ENCODE data around the gene PLD6. TPM values are rescaled to one million over a fixed set of nuclear protein-coding genes. Genes with fewer than 3 reads are reported as not detected.

PLD6 gene
- total RNA-seq, 1 experiment from 2014 or later = 4.2 TPM

DNA sequence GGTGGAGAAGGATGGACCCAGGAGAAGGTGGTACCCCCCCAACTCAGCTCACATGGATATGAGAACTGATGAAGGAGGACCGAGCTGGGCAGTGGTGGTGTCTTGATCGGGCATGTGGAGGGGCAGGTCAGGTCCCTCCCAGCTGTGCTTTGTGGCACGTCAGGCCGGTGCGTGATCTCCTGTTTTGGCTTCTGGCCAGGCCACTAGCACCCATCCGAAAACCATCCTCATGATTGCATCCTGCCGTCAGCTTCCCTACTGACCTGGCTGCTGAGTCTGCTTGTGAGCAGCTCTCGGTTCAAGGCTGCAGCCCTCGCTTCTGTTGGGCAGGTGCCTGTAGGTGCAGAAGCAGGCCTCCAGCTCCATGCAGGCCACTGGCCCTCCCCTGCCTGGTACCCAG lies 53.1 kb downstream of the PLD6 start:
- TF ChIP-seq, protein P1, sequence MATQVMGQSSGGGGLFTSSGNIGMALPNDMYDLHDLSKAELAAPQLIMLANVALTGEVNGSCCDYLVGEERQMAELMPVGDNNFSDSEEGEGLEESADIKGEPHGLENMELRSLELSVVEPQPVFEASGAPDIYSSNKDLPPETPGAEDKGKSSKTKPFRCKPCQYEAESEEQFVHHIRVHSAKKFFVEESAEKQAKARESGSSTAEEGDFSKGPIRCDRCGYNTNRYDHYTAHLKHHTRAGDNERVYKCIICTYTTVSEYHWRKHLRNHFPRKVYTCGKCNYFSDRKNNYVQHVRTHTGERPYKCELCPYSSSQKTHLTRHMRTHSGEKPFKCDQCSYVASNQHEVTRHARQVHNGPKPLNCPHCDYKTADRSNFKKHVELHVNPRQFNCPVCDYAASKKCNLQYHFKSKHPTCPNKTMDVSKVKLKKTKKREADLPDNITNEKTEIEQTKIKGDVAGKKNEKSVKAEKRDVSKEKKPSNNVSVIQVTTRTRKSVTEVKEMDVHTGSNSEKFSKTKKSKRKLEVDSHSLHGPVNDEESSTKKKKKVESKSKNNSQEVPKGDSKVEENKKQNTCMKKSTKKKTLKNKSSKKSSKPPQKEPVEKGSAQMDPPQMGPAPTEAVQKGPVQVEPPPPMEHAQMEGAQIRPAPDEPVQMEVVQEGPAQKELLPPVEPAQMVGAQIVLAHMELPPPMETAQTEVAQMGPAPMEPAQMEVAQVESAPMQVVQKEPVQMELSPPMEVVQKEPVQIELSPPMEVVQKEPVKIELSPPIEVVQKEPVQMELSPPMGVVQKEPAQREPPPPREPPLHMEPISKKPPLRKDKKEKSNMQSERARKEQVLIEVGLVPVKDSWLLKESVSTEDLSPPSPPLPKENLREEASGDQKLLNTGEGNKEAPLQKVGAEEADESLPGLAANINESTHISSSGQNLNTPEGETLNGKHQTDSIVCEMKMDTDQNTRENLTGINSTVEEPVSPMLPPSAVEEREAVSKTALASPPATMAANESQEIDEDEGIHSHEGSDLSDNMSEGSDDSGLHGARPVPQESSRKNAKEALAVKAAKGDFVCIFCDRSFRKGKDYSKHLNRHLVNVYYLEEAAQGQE (IDR thresholded peaks at IDR 0.05; ENCODE audit: insufficient read depth in 1 of 2, low read depth in 2 of 2, low read length in 1 of 2) = no peak
- no peak for TF ChIP-seq POLR2AphosphoS5 (IDR thresholded peaks at IDR 0.05; ENCODE audit: low read depth, low read length)
- TF ChIP-seq SIN3A (IDR thresholded peaks at IDR 0.05; ENCODE audit: borderline replicate concordance, insufficient read depth, low read depth, low read length) = no peak
- no peak for TF ChIP-seq TCF7L2 (IDR thresholded peaks at IDR 0.05; ENCODE audit: low read depth, low read length)
- Histone ChIP-seq H3K27me3 (ENCODE audit: control insufficient read depth, insufficient read depth, low read length) (no peaks in the 10 kb centered on the region), H3K4me3 (ENCODE audit: low read depth in 2 of 2, low read length in 2 of 2) (no peak overlapping the region), H3K27ac (ENCODE audit: low read length) (no peak overlapping the region), H3K9me3 (ENCODE audit: control insufficient read depth, insufficient read depth, low read depth, low read length) (no peaks in the 10 kb centered on the region), H3K36me3 (ENCODE audit: control insufficient read depth, insufficient read depth, low read length) (no peaks in the 10 kb centered on the region), H3K4me1 (ENCODE audit: control insufficient read depth, insufficient read depth, low read length) (peaks cover 6% of the 10 kb centered on the region; the same call in 1 of the 2 replicates)
- ChIA-PET POLR2A (no interaction called here), CTCF (no interaction called here)
- BruUV-seq (replicated peaks) = no TSS peak
- intact Hi-C loops (cut with micrococcal nuclease; ENCODE audit: unreplicated experiment) (no loop called here), in situ Hi-C loops (cut with HindIII; ENCODE audit: low pct_unique_long_range_greater_than_20kb, low sequenced_read_pairs) (no loop called here)
- no peak for DNase-seq (ENCODE audit: low read depth, low spot score)
- ATAC-seq = no peak

DNA sequence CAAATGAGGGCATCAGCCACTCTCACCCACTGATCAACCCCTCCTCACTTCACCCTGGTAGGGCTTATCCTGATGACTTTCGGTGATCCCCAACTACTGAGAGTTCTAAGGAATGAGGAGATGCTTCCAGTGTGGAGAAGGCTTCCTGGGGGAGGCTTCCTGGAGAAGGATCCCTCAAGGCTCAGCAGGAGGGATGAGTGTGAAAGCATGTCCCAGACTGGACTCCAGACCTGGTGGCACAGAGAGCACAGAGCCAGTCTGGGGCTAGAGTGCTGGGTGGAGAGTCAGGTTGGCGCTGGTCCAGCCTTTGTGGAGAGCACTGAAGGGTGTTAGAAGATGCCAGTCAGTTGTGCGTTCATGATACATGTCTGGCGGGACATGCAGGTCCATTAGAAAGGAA lies 53.7 kb downstream of the PLD6 start:
- Histone ChIP-seq H3K4me1 (ENCODE audit: control insufficient read depth, insufficient read depth, low read length) (peaks cover 6% of the 10 kb centered on the region; the same call in 1 of the 2 replicates), H3K36me3 (ENCODE audit: control insufficient read depth, insufficient read depth, low read length) (no peaks in the 10 kb centered on the region; the same call in 1 of the 2 replicates), H3K9me3 (ENCODE audit: control insufficient read depth, insufficient read depth, low read depth, low read length) (no peaks in the 10 kb centered on the region), H3K27ac (ENCODE audit: low read length) (no peak overlapping the region), H3K27me3 (ENCODE audit: control insufficient read depth, insufficient read depth, low read length) (no peaks in the 10 kb centered on the region), H3K4me3 (ENCODE audit: low read depth in 2 of 2, low read length in 2 of 2) (no peak overlapping the region)
- TF ChIP-seq TCF7L2 (IDR thresholded peaks at IDR 0.05; ENCODE audit: low read depth, low read length) = no peak
- TF ChIP-seq, protein P2, sequence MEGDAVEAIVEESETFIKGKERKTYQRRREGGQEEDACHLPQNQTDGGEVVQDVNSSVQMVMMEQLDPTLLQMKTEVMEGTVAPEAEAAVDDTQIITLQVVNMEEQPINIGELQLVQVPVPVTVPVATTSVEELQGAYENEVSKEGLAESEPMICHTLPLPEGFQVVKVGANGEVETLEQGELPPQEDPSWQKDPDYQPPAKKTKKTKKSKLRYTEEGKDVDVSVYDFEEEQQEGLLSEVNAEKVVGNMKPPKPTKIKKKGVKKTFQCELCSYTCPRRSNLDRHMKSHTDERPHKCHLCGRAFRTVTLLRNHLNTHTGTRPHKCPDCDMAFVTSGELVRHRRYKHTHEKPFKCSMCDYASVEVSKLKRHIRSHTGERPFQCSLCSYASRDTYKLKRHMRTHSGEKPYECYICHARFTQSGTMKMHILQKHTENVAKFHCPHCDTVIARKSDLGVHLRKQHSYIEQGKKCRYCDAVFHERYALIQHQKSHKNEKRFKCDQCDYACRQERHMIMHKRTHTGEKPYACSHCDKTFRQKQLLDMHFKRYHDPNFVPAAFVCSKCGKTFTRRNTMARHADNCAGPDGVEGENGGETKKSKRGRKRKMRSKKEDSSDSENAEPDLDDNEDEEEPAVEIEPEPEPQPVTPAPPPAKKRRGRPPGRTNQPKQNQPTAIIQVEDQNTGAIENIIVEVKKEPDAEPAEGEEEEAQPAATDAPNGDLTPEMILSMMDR (IDR thresholded peaks at IDR 0.05) = no peak
- TF ChIP-seq, protein P1 (IDR thresholded peaks at IDR 0.05; ENCODE audit: insufficient read depth in 1 of 2, low read depth in 2 of 2, low read length in 1 of 2) = no peak
- DNase-seq (ENCODE audit: low read depth, low spot score) = no peak
- no TSS peak for BruUV-seq (replicated peaks)
- in situ Hi-C loops (cut with HindIII; ENCODE audit: low pct_unique_long_range_greater_than_20kb, low sequenced_read_pairs) (no loop called here), intact Hi-C loops (cut with micrococcal nuclease; ENCODE audit: unreplicated experiment) (no loop called here)
- ChIA-PET CTCF (no interaction called here), POLR2A (no interaction called here)
- no peak for ATAC-seq
